ENCODE results near the gene CFAP46.
"Not testable (repeated sequence)": the region's sequence is repeated elsewhere in the genome, so short reads cannot be mapped to it uniquely, and the experiment has no call there.

The CFAP46 gene

DNA sequence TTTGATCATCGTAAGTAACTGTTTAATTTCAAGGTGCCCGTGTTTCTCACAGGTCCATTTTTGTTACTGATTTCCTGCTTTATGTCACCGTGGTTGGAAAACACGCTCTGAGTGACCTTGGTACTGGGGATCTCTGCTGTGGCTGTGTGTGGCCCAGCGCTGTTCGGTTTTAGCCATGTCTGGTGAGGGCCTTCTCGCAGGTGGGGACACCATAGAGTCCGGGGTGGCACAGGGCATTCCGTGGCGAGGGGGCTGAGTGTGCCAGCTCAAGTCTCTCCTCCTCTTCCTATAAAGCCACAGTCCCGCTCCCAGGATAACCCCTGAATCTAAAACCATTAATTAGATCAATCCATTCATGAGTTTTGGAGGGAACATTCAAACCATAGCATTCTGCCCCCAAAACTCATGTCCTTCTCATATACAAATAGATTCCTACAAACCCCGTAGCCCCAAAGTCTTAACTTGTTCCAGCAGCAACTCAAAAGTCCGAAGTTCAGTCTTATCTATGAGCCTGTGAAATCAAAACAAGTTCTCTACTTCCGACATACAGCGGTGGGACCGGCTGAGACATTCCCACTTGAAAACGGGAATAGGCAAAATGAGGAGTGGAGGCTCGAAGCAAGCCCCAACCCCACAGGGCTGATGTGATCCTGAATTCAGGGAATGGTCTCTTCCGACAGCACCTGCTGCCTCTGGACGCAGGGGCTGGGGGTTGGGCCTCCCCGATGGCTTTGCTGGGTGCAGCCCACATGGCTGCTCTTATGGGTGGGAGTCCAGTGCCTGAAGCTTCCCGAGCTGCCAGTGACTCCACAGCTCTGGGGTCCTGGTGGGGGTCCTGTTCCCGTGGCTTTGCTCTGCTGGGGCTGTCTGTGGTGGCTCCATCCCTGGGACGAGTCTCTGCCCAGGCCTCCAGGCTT, 101.4 kb downstream of the CFAP46 start:
- DNase-seq = no peak

DNA sequence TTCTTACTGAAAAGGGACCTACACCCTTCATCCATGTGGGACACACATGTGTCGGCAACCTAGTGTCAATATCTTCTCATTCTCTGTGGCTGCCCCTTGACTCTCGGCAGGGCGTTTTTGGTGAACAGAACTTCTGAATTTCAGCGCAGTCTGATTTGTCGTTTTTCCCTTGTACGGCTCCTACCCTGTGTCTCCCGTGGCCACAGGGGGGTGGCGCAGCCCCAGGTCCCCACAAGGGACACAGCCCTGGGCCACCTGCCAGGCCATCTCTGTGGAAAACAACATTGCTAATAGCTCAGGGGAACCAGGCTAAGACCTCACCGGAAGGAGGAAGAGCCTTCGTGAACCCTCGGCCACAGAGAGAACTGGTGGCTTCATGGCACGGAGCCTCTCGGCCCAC, 103.3 kb downstream of the CFAP46 start:
- DNase-seq = no peak

DNA sequence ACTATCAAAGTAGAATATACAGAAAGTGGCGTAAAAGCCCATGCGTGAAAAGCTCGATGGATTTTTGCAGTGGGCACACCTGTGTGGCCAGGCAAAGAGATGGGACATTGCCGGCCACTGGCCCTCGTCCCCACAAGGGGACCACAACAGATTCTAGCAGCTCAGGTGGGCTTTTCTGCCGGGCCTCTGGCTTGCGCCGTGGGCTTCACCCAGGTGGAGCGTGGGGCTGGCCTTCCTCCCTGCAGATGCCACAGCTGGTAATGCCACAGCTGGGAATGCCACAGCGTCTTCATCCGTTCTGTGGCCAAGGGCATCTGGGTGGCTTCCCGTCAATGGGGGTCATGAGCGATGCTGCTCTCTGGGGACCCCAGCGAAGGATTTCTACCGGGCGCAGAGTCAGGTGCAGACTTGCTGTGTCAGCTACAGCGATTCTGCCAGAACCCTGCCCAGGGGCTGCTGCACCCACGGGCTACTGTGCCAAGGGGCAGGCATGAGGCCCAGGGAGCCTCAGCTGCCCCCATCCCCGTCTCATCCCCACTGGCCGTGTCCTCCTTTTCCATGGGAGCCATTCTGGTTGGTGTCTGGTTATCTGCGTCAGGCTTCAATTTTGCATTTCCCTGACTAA, 103.9 kb downstream of the CFAP46 start:
- no peak for DNase-seq

GRCh38 chr10:132837905-132838304, 104.5 kb downstream of the CFAP46 start:
- no peak for DNase-seq

- DNase-seq = no peak
Observed at GRCh38 chr10:132836832-132837540, 105.4 kb downstream of the CFAP46 start.

- DNase-seq = no peak
Observed at GRCh38 chr10:132836248-132836831, 106.0 kb downstream of the CFAP46 start.

DNA sequence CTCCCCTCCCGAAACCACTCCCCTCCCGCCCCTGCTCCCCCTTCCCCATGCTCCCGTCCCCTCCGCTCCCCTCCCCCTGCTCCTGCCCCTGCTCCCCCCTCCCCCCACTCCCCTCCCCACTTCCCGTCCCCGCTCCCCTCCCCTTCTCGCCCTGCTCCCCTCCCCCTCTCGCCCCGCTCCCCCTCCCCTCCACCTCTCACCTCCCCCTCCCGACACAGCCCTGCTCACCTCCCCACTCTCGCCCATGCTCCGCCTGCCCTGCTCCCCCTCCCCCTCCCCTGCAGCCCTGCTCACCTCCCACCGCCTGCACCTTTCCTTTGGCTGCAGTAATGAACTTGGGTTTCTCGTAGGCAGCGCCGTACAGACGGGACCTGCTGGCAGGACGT, 106.5 kb downstream of the CFAP46 start:
- DNase-seq = no peak

DNA sequence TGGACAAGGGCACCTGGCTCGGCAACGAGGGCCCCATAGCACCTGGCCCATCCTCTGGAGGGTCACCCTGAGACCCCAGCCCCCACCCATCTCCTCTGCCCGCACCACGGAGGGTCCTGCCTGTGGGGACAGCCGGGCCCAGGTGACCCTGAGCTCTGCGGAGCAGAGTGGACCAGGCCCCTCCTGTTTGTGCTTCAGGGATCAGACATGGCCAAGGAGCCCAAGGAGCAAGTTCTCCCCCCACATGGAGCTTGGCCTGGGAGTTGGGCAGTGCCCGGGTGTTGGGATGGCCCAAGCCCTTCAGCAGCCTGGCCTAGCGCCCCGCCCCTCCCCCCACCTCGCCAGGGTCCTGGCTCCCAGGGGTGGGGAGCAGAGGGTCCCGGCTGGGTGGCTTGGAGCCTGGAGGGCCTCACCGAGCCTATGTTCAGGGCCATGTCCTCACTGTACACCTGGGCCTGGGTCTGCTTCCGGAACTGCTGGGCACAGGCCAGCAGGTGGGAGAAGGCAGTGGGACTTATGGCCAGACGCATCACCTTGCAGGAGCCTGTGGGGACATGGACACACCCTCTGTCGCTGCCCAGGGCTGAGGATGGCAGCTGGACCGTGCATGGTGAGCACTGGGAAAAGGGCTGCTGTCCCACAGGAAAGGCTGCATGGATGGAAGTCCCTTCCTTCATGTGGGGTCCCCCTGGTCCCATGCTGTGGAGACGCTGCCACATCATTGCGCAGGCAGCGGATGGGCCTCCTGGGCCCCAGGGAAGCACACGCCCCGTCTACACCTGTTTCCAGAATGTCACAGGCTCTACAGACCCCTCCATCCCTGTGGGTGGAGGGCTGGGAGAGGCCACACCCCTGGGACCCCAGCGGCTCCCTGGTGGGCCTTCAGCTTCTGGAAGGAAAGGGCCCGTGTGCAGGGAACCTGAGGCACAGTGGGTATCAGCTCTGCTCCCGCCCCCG, 107.2 kb downstream of the CFAP46 start:
- DNase-seq = no peak

DNA sequence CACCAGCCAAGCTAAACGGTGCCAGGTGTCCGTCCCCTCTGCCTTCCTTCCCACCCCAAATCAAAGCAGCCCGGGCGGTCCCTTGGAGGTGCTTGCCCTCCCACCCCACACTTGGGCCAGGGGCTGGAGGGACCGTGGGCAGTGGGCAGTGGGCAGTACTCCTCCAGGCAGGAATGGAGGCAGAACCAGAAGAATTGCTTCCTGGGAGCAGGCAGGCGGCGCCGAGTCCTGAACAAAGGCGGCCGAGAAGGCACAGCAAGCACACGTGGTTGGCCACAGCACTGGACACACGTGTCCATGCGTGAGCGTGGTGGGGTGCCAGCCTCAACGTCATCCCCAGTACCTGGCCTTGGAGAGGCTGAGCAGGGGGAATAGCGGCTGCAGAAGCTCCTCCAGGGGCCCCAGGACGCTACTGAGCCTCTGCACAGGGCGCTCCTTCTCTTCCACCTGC, 108.0 kb downstream of the CFAP46 start:
- DNase-seq = no peak

DNA sequence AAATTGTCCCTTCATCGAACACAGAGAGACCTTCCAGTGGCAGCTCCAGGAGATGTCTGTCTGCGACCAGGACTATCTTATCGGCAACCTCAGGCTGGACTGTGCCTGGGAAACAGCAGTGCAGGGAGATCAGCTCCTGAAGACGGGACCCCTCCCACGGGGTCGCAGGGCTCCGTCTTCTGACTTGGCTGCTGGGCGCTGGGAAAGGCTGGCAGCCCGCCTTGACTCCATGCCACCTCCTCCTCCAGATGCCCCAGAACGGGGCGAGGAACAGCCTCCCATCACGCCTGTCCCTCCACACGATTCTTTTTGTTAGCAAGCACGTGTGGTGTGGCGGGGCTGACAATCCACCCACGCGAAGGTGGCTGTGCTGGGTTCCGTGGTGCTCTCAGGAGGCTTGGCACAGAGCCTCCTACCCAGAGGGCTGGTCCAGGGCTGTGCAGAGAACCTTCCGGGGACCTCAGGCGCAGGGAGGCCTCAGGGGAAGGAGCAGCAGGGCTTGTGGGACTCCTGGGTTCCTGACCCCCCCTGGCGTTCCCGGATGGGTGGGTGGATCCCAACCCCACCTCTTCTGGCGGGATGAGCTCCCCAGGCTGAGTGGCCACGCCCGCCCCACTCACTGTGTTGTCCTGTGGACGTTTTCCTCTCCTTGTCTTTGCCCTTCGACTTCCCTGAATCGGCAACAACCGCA, 108.8 kb downstream of the CFAP46 start:
- no peak for DNase-seq

DNA sequence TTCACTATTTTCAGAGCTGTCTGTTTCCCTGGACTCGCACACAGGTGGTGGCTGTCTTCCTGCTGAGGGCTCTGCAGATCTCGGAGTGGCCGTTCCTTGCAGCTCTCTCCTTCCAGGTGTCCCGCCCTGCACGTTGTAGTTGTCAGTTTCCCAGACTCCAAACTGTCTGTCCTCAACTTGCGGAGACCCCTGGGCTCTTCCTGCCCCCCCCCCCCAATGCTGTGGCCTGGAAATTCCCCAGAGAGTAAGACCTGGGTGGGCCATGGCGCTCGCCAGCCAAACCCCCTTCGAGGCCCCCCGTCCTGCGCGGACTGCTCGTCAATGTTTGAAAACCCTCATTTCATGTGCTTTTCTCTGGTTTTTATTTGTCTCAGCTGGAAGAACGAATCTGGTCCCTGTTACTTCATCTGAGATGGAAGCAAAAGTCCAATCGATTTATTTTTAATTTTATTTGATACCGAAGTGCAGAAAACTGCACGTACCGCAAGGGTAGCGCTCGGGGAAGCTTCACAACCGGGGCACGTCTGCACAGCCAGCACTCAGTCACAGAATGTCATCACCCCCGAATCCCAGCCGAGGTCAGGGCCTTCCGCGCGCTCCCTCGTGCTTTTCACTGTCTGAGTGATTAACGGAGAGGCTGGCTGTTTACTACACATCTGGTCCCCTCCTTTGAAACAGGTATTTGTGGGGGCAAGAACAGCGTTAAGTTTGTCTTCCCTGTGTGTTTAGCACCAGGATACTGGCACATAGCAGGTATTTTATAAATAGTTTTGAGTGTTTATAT, 110.0 kb downstream of the CFAP46 start:
- DNase-seq = no peak

- no peak for DNase-seq
Observed at GRCh38 chr10:132829403-132829802, 113.0 kb downstream of the CFAP46 start.

DNA sequence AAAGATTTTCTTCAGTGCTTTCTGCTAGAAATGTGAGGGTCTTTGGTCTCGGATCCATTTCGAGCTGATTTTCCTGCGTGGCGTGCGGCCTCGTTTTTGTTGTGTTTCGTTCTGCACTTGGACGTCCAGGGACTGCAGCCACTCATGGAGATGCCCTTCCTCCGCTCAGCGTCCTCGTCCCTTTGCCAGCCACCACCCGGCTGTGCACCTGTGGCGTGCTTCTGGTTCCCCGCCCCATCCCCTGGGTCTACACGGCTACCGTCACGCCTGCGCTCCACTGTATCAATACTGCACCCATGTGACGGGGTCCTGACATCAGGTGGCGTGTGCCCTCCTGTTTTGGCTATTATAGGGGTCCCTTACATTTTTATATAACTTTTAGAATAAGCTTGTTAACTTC, 113.7 kb downstream of the CFAP46 start:
- DNase-seq = no peak

- DNase-seq = no peak
Observed at GRCh38 chr10:132827861-132828539, 114.4 kb downstream of the CFAP46 start.

DNA sequence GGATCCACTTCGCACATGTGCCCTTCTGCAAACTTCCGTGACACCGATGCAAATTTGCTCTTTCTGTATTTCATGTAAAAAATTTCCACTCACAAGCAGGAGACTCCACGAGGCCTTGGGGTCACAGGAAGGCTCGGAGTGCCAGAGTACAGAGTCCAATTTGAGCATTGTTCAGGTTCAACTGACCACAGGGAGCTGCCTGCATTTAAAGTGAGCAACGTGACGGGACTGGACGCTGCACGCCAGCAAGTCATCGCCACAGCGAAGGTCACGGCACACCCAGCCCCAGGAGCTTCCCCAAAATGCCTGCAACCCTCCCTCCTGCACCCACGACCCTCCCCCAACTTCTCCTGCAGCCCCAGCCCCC, 115.0 kb downstream of the CFAP46 start:
- DNase-seq = no peak

- no peak for DNase-seq
Observed at GRCh38 chr10:132826524-132827422, 115.6 kb downstream of the CFAP46 start.

- not testable (repeated sequence) for DNase-seq
Observed at GRCh38 chr10:132825783-132826523, 116.4 kb downstream of the CFAP46 start.

DNA sequence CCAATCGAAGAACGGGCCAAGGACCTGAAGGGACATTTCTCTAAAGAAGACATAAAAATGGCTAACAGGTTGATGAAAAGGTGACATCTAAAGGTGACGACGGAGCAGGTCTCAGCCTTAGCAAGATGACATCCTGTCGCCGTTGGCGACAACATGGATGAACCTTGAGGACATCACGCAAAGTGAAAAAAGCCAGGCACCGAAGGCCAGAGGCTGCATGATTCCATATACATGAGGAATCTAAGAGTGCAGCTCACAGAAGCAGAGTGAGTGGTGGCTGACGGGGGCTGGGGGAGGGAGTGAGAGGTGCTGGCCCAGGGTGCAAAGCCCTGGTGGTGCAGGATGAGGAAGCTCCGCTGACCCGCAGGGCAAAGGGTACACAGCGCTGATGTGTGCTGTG, 122.3 kb downstream of the CFAP46 start:
- no peak for DNase-seq

All from NCI-H187 (cell line).